Epithelial cell of prostate (primary cell): ENCODE measurements around the gene LRRC61.
A peak's percentile ranks its signal among the peaks of the same experiment; 100 is the strongest.

ENCODE experiments used
- DNase-seq: peaks from one replicate; pipeline ENCODE4 v3.0.0-alpha.2; 2011; ENCODE audit warnings: low read depth, low spot score
- H3K27ac ChIP-seq: fragments of 450-650 bp; 2 replicates; pipeline ENCODE4 v1.5.1; 2017; ENCODE audit warnings: mild to moderate bottlenecking

LRRC61 gene

GRCh38 chr7:150368096-150368883 lies 45.1 kb downstream of the LRRC61 start, which contains the start of gene REPIN1:
REPIN1 (plus strand) TSS chr7:150368822; CDS start chr7:150369712, 890 bp downstream.
- DNase-seq: no peak
- H3K27ac ChIP-seq: peak within 1 kb of the TSS; percentile 58

GRCh38 chr7:150368884-150369747 lies 46.0 kb downstream of the LRRC61 start:
- no peak for DNase-seq
- peak overlapping the region; percentile 58 for H3K27ac ChIP-seq

GRCh38 chr7:150369748-150370501 lies 46.8 kb downstream of the LRRC61 start:
- H3K27ac ChIP-seq: peak overlapping the region; percentile 58
- DNase-seq: no peak

DNA sequence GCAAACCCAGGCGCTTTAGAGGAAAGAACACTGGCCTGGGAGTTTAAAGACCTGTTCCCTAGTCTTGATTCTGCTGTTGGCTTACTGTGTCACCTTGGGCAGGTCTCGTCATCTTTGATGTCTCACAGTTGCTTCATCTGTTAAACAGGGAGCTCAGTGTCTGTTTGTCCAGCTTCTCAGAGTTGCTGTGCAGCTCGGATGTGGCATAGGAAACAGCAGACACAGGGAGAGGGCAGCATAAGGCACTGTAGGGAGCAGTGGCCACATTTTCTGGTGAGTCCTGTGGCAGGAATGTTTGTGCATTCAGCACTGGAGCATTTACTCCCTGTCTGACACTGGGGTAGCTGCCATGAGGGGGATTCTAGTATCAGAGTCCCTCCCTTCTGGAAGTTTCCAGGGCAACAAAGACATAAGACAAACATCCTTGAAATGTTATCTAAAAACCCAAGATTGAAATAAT lies 47.5 kb downstream of the LRRC61 start:
- peak overlapping the region; percentile 58 for H3K27ac ChIP-seq
- no peak for DNase-seq

DNA sequence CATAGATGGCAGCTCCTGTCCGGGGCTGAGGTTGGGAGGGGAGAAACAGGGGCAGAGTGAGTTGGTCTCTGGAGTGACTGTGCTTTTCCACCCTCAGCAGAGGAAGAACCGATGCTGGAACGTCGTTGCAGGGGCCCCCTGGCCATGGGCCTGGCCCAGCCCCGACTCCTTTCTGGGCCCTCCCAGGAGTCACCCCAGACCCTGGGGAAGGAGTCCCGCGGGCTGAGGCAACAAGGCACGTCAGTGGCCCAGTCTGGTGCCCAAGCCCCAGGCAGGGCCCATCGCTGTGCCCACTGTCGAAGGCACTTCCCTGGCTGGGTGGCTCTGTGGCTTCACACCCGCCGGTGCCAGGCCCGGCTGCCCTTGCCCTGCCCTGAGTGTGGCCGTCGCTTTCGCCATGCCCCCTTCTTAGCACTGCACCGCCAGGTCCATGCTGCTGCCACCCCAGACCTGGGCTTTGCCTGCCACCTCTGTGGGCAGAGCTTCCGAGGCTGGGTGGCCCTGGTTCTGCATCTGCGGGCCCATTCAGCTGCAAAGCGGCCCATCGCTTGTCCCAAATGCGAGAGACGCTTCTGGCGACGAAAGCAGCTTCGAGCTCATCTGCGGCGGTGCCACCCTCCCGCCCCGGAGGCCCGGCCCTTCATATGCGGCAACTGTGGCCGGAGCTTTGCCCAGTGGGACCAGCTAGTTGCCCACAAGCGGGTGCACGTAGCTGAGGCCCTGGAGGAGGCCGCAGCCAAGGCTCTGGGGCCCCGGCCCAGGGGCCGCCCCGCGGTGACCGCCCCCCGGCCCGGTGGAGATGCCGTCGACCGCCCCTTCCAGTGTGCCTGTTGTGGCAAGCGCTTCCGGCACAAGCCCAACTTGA lies 48.2 kb downstream of the LRRC61 start:
- H3K27ac ChIP-seq: peak overlapping the region; percentile 58

GRCh38 chr7:150371996-150372270 lies 48.8 kb downstream of the LRRC61 start:
- H3K27ac ChIP-seq: no peak overlapping the region
- DNase-seq: no peak

More for the DNA sequence above, 48.2 kb downstream of the LRRC61 start:
- no peak for DNase-seq

DNA sequence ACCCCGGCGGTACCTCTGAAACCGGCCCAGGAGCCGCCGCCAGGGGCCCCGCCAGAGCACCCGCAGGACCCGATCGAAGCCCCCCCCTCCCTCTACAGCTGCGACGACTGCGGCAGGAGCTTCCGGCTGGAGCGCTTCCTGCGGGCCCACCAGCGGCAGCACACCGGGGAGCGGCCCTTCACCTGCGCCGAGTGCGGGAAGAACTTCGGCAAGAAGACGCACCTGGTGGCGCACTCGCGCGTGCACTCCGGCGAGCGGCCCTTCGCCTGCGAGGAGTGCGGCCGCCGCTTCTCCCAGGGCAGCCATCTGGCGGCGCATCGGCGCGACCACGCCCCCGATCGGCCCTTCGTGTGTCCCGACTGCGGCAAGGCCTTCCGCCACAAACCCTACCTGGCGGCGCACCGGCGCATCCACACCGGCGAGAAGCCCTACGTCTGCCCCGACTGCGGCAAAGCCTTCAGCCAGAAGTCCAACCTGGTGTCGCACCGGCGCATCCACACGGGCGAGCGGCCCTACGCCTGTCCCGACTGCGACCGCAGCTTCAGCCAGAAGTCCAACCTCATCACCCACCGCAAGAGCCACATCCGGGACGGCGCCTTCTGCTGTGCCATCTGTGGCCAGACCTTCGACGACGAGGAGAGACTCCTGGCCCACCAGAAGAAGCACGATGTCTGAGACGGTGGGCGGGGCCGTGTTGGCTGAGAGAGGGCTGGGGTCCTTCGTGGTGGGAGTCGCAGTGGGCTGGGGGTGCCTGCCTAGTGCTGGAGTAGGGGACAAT lies 49.3 kb downstream of the LRRC61 start:
- no peak overlapping the region for H3K27ac ChIP-seq
- DNase-seq: no peak

GRCh38 chr7:150373049-150373801 lies 50.1 kb downstream of the LRRC61 start:
- H3K27ac ChIP-seq: no peak overlapping the region

DNA sequence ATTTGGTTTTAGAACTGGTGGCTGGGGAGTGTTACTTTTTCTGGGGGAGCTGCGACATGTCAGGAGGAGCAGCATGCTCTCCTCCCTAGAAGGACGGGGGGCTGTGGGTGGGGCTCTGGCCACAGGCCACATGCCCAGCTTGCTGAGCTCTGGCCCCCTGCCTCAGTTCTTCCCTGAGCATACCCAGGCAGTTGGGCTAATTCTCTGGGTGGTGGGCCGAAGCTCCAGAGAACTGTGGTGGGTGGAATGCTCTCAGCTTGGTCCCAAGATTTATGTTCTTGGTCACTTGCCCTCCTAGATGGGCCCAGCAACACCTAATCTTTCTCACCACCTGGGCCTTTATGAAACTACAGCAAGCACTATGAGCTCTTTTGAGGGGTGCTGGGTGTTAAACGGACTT lies 50.9 kb downstream of the LRRC61 start:
- no peak for DNase-seq
- no peak overlapping the region for H3K27ac ChIP-seq

More at GRCh38 chr7:150373049-150373801, 50.1 kb downstream of the LRRC61 start:
- DNase-seq: no peak

DNA sequence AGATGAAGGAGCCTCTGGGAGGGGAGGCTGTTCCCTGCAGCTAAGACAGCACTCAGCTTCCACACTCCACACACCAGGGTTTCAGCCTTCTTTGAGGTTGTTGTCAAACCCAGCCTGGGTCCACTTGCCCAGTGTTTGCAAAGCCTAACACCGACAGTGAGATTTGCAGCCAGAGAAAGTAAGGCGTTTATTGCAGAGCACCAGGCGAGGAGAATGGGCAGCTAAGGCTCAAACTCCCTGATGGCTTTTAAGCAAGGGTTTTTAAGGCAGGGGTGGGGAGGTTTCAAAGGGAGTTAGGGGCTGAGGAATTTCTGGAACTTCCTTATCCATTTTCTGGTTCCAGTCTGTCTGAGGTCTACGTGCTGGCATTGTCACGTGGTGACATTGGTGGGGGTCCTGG lies 51.3 kb downstream of the LRRC61 start:
- no peak for DNase-seq
- H3K27ac ChIP-seq: no peak overlapping the region

GRCh38 chr7:150375662-150376521 lies 52.7 kb downstream of the LRRC61 start:
- no peak for DNase-seq
- no peak overlapping the region for H3K27ac ChIP-seq

DNA sequence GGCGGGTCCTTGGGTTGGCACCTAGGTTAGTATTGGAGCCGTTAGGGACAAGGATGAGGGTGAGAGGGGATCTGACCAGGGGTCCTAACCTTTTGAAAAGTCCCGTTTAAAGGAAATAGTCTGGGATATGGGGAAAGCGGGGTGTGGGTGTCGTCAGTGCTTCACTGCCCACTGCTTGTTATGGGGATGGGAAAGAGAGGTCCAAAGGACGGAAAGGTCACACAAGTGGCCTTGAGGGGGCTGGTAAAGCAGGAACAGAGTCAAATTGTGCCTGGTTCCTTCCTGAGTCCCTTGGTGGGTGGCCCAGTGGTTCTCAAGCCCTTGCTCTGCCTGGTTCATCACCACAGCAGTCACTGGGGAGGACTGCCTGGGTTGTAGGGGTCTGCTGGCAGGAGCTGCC lies 53.4 kb downstream of the LRRC61 start:
- H3K27ac ChIP-seq: no peak overlapping the region
- no peak for DNase-seq

DNA sequence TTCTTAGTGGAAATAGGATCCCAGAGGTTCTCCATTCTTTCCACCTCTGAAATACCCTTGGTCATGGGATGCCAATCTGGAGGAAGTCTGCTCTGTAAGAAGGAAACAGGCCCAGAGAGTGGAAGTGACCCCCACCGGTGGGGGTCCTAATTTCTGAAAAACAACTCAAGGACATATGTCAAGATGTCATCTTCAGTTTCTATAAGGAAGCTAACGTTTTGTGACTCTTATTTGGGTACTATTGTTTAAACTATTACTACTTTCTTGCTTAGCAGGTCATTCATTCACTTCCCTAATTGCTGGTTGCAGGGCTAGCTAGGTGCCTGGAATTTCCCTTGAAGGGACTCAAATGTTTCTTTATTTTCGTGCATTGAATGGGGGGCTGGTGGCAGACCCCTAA lies 54.0 kb downstream of the LRRC61 start:
- no peak overlapping the region for H3K27ac ChIP-seq
- DNase-seq: no peak

DNA sequence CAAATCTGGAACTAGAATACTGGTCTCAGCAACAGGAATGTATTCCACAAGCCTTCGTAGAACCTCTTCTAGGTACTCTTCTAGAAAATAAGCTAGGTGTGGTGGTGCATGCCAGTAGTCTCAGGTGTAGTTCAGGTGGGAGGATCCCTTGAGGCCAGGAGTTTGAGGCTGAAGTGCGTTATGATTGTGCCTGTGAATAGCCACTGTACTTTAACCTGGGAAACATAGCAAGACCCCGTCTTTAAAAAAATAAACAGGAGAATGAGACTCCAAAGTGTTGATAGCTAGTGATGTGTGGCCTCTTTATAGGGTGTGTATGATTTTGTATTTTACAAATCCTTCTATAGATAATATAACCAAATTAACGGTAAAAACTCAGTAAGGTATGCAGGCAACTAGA lies 54.5 kb downstream of the LRRC61 start:
- peak overlapping the region; percentile 40 for H3K27ac ChIP-seq
- no peak for DNase-seq

GRCh38 chr7:150378115-150378852 lies 55.1 kb downstream of the LRRC61 start:
- peak overlapping the region; percentile 40 for H3K27ac ChIP-seq
- DNase-seq: no peak

DNA sequence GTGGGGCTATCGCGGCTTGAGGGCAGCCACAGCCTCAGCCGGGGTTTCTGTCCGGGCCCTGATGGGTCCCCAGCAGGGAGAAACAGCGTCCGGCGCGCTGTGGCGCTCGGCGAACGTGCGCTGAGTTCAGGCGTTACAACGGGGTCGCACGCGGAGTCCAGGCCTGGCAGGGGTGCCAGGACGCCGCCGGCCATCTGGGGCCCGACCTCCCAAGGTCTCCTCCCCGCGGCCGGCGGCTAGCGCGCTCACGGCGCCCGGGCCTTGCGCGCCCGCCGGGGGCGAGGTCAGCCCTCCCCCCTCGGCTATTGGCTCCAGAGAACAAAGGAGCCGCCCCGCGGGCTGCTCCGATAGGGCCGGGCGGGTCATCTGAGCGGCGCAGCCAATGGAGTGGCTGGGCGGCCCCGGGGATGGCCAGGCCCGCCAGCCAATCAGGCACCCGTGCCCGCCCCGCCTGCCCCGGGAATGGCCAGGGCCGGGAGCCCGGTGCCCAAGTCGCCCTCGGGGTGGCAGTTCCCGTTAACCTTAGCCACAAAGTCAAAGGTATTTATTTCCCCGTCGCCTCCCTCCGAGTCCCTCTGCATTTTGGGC lies 55.8 kb downstream of the LRRC61 start, which contains the start of gene ZNF775:
Gene ZNF775 (plus strand): TSS at position 478 of the 588 bp plus-strand sequence. CDS start 9,141 bp downstream, outside the sequence.
- peak; percentile 50 for DNase-seq
- peak within 1 kb of the TSS; percentile 40 for H3K27ac ChIP-seq
